Stimulated activated CD4-positive, alpha-beta T cell treated with anti-CD3 and anti-CD28 coated beads, Interleukin-1b, Interleukin-23, amount 100 ng/mL, for 4 hours (primary cell): ENCODE measurements around the gene NXPH3.

Source experiments
- DNase-seq, 2 donors: peaks; one replicate each; pipeline ENCODE4 v3.0.0-alpha.2; 2020; ENCODE audit warnings: low read depth in 2 of 2

NXPH3 gene

GRCh38 chr17:49592263-49592662 is 16.6 kb downstream of the NXPH3 start:
- DNase-seq, result no peak

DNA sequence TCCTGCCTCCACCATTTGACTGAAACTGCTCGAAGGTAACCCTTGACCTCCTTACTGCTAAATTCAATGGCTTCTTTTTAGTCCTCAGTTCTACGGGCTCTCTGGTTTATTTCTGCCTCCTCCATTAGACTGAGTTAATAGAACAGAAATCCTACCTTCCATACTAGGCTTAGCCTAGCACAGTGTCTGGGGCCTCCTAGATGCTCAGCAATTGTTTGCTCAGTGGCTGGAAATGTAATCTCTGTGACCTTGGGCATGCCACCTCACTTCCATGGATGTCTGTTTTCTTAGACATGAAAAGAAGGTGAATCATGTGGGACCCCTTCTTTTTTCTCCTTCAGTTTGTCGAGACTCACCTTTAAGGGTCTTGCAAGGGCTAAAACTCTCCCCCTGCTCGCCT is 19.7 kb downstream of the NXPH3 start:
- no peak for DNase-seq

DNA sequence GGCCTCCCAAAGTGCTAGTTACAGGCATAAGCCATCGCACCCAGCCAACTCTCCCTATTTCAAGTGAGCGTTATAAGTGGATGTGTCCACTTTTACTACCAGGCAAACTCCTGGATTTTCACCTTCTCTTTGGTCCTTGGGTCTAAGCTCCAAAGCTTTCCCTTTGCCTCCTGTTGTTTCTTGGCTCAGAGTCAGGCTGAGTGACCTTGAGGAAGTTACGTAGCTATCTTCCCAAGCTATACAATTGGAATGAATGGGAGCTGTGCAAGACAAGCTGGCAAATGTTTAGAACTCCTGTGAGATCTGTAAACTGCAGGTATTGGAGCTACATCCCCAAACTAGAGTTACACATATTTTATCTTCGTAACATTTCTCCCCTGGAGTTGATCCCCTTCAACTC is 20.3 kb downstream of the NXPH3 start:
- no peak for DNase-seq

- no peak for DNase-seq
Observed at GRCh38 chr17:49596613-49597244, 21.1 kb downstream of the NXPH3 start.

GRCh38 chr17:49597436-49597835 is 21.8 kb downstream of the NXPH3 start:
- no peak for DNase-seq

DNA sequence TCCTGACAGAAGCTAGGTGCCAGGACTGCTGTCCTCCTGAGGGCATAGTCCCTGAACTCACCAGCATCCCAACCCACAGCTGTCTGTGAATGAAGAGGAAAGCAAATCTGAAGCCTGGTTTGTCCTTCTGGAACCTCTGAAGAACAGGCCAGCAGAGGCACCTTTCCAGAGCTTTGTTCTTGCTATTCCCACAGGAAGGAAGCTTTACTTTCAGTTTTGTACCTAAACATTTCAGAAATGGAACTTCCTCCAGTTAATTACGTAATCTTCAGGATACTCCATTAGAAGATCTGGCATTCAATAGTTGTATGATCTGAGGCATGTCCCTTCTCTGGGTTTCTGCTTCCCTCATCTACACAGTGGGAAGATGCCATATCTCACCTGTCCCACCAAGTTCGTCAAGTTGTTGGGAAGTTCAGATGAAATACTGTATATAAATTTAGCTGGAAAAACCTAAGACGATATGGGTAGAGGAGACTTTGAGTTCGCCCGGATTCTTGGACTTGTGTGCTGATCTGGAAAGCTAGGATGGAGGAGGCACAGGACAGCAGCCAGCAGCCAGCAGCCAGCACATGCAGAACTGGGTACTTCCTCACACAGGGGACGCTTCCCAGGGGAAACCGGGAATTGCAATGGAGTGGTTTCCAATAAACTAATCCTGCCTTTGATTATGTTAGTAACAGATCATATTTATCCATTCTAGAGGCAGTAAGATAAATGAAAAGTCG is 22.4 kb downstream of the NXPH3 start:
- no peak for DNase-seq

- DNase-seq, result no peak
Observed at GRCh38 chr17:49598918-49599317, 23.2 kb downstream of the NXPH3 start.

DNA sequence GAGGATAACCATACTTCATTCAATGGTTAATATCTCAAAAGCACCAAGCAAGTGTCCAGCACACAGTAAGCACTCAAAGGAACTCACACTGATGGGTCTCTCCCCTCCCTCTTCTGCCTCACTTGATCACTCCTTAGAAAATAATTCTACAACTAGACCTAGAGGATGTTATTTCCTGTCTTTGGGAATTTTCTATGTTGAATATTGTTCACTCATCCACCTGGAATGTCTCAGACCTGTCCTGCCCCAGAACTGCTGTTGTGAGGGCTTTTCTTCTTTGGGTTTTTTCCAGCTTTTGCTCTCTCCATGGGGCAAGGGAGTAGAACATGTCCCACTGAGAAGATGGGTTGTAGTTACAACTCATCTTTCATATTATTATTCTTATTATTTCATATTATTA is 25.3 kb downstream of the NXPH3 start:
- DNase-seq, result no peak

- no peak for DNase-seq
Observed at GRCh38 chr17:49602783-49603182, 27.1 kb downstream of the NXPH3 start.

GRCh38 chr17:49603238-49603637 is 27.6 kb downstream of the NXPH3 start:
- no peak for DNase-seq

DNA sequence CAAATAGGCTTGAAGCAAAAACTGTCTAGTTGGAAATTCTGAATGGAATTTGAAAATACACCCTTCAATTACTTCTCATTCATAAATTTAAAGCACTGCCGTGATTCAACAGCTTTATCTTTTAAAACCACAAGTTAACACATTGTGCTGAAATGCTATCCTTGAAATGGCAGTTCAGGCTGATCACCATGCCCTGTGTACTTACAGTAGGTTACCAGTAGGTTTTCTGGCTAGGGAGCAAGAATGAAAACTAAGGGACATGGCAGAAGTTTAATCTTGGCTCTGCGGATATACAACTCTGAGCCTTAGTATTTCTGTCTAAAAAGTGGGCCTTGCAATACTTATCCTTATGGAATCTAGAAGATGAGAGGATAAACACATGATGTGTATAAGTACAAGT is 28.0 kb downstream of the NXPH3 start:
- DNase-seq, result no peak

DNA sequence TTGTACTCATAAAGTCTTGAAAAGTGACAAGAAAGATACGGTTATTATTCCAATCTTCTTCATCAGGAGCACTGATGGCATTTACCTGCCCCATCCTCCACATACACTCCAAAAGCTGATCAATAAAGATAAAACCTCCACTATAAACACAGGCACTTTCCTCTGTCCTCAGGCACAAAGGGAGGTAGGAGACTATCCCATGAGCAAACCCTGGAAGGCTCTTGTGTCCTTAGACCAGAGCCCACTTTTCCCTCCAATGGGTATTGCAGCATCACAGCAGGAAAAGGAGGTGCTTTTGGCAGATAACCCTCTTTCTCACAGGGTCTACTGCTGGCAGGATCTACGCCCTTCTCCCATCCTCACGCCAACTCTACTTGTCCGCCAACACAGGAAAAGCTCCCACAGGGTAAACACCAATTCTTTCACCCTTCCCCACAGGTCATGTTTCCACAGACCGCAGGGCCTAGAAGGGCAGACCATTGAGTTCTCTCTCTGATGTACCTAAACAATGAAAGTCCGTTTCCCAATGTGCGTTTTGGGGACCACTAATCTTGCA is 28.7 kb downstream of the NXPH3 start:
- no peak for DNase-seq

GRCh38 chr17:49610883-49611584 is 35.4 kb downstream of the NXPH3 start:
- no peak for DNase-seq

GRCh38 chr17:49612726-49613125 is 37.1 kb downstream of the NXPH3 start:
- no peak for DNase-seq

DNA sequence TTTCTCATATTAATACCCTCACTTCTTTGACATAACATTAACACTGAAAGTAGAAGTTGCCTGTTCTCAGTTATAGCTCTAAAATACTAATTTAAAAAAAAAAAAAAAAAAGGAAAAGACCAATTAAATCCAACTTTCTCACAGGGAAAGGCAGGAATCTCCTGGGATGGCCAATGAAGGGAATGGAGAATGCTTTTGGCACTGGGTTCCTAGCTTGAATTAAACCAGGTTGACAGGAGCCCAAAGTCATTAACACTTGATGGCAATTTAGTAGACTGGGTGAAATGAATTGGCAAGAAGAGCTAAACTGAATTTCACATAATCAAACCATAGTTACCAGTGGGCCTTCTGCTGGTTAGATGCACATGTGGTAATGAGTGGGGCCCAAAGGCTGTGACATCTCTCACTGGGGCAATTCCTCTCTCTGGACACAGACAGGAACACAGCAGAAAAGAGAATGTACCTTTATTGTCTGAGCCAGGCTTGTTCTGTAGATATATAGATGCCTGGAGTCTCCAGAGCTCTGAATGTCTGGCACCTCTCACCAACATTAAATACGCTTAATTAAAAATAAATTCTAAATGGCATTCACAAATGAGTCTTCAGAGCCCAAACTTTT is 37.6 kb downstream of the NXPH3 start:
- DNase-seq, result no peak

- no peak for DNase-seq
Observed at GRCh38 chr17:49616086-49616485, 40.4 kb downstream of the NXPH3 start.

DNA sequence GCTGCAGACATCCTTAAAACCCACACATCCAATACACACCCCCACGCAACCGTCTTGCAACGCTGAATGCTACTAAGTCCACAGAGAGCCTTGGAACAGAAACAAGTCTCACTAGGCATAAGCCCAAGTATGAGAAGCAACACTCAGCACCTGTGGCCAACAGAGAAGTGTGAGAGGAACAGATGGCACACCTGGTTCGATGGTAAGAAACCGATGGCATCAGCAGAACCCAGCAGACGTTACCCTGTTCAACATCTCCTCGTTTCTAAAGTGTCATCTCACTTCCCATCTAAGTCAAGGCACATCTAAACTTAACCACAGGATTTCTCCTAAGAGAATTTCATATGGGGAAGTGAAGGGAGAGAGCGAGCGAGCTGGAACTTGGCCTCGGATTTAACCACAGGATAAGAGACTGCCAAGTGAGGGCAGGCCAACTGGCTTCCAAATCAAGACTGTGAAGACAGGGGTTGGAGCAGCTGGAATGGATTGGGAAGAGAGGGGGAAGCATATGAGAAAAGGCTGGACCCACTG is 41.0 kb downstream of the NXPH3 start:
- no peak for DNase-seq

DNA sequence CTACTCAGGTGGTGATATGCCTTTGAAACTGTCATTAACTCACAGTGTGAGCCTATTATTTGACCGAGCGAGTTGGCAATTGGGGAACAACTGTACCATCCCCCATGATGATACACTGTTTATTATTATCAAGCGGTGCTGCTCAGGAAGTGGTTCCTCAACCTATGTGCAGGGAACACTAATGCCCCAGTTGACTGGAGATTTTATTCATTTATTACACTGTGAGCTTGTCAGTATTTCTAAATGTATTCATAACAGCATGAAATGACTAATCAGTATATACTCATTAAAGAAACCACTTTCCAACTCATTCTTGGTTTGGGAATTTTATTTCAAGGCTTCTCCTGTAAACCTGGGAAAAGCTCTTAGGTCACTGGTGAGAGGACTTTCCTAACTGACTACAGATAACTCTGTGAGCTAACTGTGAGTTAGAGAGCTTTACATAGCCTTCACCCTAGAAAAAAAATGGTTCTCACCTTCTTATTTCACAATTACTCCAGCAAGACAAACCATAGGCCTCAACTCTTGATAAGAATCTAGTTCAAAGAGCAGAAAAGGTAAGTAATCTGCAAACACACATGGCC is 42.4 kb downstream of the NXPH3 start:
- DNase-seq, result no peak

GRCh38 chr17:49621420-49621819 is 45.7 kb downstream of the NXPH3 start:
- no peak for DNase-seq

- no peak for DNase-seq
Observed at GRCh38 chr17:49621946-49622529, 46.4 kb downstream of the NXPH3 start.

DNA sequence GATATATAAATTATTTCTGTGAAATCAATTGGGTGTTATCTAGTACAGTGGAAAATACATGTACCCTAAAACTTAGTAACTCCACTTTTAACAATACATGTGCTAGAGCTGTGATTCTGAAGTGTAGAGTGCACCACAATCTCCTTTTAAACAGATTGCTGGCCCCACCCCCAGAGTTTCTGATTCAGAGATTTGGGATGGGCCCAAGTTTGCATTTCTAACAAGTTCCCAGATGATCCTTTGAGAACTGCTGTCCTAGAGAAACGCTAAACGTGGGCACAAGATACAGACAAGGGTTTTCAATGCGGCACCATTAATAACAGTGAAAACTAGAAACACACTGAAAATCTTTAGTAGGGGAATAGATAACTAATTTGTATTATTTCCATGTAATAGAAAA is 49.2 kb downstream of the NXPH3 start:
- no peak for DNase-seq
